ACC112 (cell line): ENCODE data around the gene CFAP299.

ENCODE experiments used
- H2AFZ ChIP-seq: fragments of 200-600 bp; sonication (generic); one replicate; pipeline ENCODE4 v1.6.0; 2017; ENCODE audit warnings: antibody characterized with exemption, low read length; ENCODE audit not compliant: unreplicated experiment
- H3K27ac ChIP-seq: fragments of 200-600 bp; sonication (generic); 2 replicates; pipeline ENCODE4 v1.5.1; 2014; ENCODE audit warnings: low read depth, mild to moderate bottlenecking, antibody characterized with exemption, low read length, moderate library complexity
- H3K27me3 ChIP-seq: fragments of 200-600 bp; sonication (generic); 2 replicates; pipeline ENCODE4 v1.6.1; 2014; ENCODE audit warnings: mild to moderate bottlenecking, antibody characterized with exemption, low read length, moderate library complexity, mixed read lengths; ENCODE audit not compliant: insufficient read depth
- H3K36me3 ChIP-seq: fragments of 200-600 bp; sonication (generic); 2 replicates; pipeline ENCODE4 v1.6.1; 2016; ENCODE audit warnings: mild to moderate bottlenecking, antibody characterized with exemption, low read length, moderate library complexity, mixed read lengths; ENCODE audit not compliant: insufficient read depth
- H3K4me1 ChIP-seq: fragments of 200-600 bp; sonication (generic); one replicate; pipeline ENCODE4 v1.6.1; 2016; ENCODE audit warnings: low read length, mixed read lengths; ENCODE audit not compliant: insufficient read depth, unreplicated experiment, control insufficient read depth
- H3K4me3 ChIP-seq: fragments of 200-600 bp; sonication (generic); 2 replicates; pipeline ENCODE4 v1.5.1; 2014; ENCODE audit warnings: mild to moderate bottlenecking, low read depth, low read length
- H3K79me2 ChIP-seq: fragments of 200-600 bp; sonication (generic); one replicate; pipeline ENCODE4 v1.6.0; 2016; ENCODE audit warnings: low read length; ENCODE audit not compliant: control insufficient read depth, unreplicated experiment, insufficient read depth

Gene CFAP299

GRCh38 chr4:80538276-80538926 is 202.9 kb downstream of the CFAP299 start:
- Histone ChIP-seq H3K79me2 (no peaks in the 10 kb centered on the region), H3K27ac (no peak overlapping the region), H3K27me3 (no peaks in the 10 kb centered on the region), H3K4me3 (no peak overlapping the region), H3K4me1 (no peaks in the 10 kb centered on the region), H2AFZ (no peak overlapping the region), H3K36me3 (no peaks in the 10 kb centered on the region)

GRCh38 chr4:80539190-80539589 is 203.7 kb downstream of the CFAP299 start:
- no peaks in the 10 kb centered on the region for H3K4me1 ChIP-seq
- H3K36me3 ChIP-seq = no peaks in the 10 kb centered on the region
- no peak overlapping the region for H2AFZ ChIP-seq
- H3K27ac ChIP-seq = no peak overlapping the region
- H3K27me3 ChIP-seq = no peaks in the 10 kb centered on the region
- H3K4me3 ChIP-seq = no peak overlapping the region
- H3K79me2 ChIP-seq = no peaks in the 10 kb centered on the region

GRCh38 chr4:80540349-80540748 is 204.8 kb downstream of the CFAP299 start:
- no peaks in the 10 kb centered on the region for H3K79me2 ChIP-seq
- H3K27ac ChIP-seq = no peak overlapping the region
- no peaks in the 10 kb centered on the region for H3K36me3 ChIP-seq
- H3K4me3 ChIP-seq = no peak overlapping the region
- no peaks in the 10 kb centered on the region for H3K4me1 ChIP-seq
- no peak overlapping the region for H2AFZ ChIP-seq
- H3K27me3 ChIP-seq = 0 out of 2 replicates have a peak, but pooled peaks cover 1% of the 10 kb centered on the region

- no peak overlapping the region for H3K27ac ChIP-seq
- H3K4me1 ChIP-seq = no peaks in the 10 kb centered on the region
- peaks cover 6% of the 10 kb centered on the region; the same call in 1 of the 2 replicates for H3K27me3 ChIP-seq
- no peaks in the 10 kb centered on the region for H3K36me3 ChIP-seq
- H2AFZ ChIP-seq = no peak overlapping the region
- no peak overlapping the region for H3K4me3 ChIP-seq
- no peaks in the 10 kb centered on the region for H3K79me2 ChIP-seq
These were observed 205.4 kb downstream of the CFAP299 start for GRCh38 chr4:80540785-80541469.

- Histone ChIP-seq H3K79me2 (no peaks in the 10 kb centered on the region), H3K36me3 (no peaks in the 10 kb centered on the region), H2AFZ (no peak overlapping the region), H3K27me3 (peaks cover 6% of the 10 kb centered on the region; the same call in 1 of the 2 replicates), H3K27ac (no peak overlapping the region), H3K4me1 (no peaks in the 10 kb centered on the region), H3K4me3 (no peak overlapping the region)
These were observed 207.2 kb downstream of the CFAP299 start for GRCh38 chr4:80542747-80543146.

GRCh38 chr4:80560337-80560736 is 224.8 kb downstream of the CFAP299 start:
- H3K79me2 ChIP-seq = no peaks in the 10 kb centered on the region
- no peak overlapping the region for H3K4me3 ChIP-seq
- H3K27me3 ChIP-seq = no peaks in the 10 kb centered on the region
- no peak overlapping the region for H2AFZ ChIP-seq
- no peaks in the 10 kb centered on the region for H3K4me1 ChIP-seq
- no peak overlapping the region for H3K27ac ChIP-seq
- H3K36me3 ChIP-seq = no peaks in the 10 kb centered on the region

GRCh38 chr4:80566203-80566872 is 230.8 kb downstream of the CFAP299 start:
- H3K79me2 ChIP-seq = no peaks in the 10 kb centered on the region
- H3K27me3 ChIP-seq = no peaks in the 10 kb centered on the region
- no peaks in the 10 kb centered on the region for H3K4me1 ChIP-seq
- no peaks in the 10 kb centered on the region for H3K36me3 ChIP-seq
- peak overlapping the region; percentile 81 for H2AFZ ChIP-seq
- no peak overlapping the region for H3K27ac ChIP-seq
- H3K4me3 ChIP-seq = peak overlapping the region; percentile 71

GRCh38 chr4:80568891-80569290 is 233.4 kb downstream of the CFAP299 start:
- H3K79me2 ChIP-seq = no peaks in the 10 kb centered on the region
- H2AFZ ChIP-seq = no peak overlapping the region

GRCh38 chr4:80576796-80577195 is 241.3 kb downstream of the CFAP299 start:
- no peaks in the 10 kb centered on the region for H3K36me3 ChIP-seq
- H3K27ac ChIP-seq = no peak overlapping the region
- no peak overlapping the region for H3K4me3 ChIP-seq
- no peak overlapping the region for H2AFZ ChIP-seq
- H3K4me1 ChIP-seq = no peaks in the 10 kb centered on the region
- H3K27me3 ChIP-seq = no peaks in the 10 kb centered on the region
- H3K79me2 ChIP-seq = no peaks in the 10 kb centered on the region

More at GRCh38 chr4:80568891-80569290, 233.4 kb downstream of the CFAP299 start:
- Histone ChIP-seq H3K27ac (no peak overlapping the region), H3K4me3 (no peak overlapping the region), H3K36me3 (no peaks in the 10 kb centered on the region), H3K4me1 (no peaks in the 10 kb centered on the region), H3K27me3 (no peaks in the 10 kb centered on the region)

- Histone ChIP-seq H3K4me3 (no peak overlapping the region), H3K79me2 (no peaks in the 10 kb centered on the region), H3K4me1 (no peaks in the 10 kb centered on the region), H3K27me3 (no peaks in the 10 kb centered on the region), H3K27ac (no peak overlapping the region), H3K36me3 (no peaks in the 10 kb centered on the region), H2AFZ (no peak overlapping the region)
These were observed 242.5 kb downstream of the CFAP299 start for GRCh38 chr4:80578001-80578400.
